Iris pigment epithelial cell (primary cell): ENCODE measurements around the gene CHDH.

Source experiments
- DNase-seq: peaks from one replicate; pipeline ENCODE4 v3.0.0-alpha.2; 2011; ENCODE audit warnings: low read depth

Gene CHDH

DNA sequence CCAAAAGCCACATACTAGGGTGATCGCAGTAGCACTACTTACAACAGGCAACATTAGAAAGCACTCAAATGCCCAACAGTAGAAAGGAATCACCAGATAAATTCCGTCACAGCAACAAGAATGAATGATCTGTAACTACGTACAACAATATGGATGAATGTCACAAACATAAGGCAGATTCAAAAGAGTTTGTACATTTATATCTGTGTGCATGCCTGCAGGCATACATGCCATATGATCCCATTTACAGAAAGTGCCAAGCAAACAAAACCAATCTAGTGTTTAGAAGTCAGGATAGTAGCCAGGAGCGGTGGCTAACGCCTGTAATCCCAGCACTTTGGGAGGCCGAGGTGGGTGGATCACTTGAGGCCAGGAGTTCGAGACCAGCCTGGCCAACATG, 3.7 kb upstream of the CHDH start:
- no peak for DNase-seq

DNA sequence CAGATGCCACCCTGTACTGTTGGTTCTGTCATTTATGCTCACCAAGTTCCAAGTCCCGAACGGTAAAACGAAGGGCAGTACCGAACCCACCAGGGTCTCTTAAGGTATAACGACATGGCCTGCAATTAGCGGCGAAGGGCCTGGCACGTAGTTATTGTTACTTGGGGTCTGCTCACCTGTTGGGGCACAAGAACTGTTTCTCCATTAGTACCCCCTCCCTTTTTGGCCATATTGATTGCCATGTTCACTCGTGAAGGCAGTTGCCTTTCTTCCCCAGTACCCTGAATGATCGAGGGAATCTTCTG, 584 bp upstream of the CHDH start:
- no peak for DNase-seq

DNA sequence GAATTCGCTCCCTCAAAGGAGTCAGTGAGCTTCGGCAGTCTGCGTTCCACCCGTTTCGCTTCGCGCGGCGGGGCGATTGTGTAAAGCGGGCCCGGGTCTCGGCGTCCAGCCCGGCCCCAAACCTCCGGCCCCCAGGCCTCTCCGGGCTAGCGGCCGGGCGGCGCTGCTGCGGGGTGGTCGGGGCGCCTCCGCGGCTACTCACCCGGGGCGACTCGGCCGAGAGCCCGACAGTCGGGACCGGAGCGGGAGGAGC, 412 bp downstream of the CHDH start:
- no peak for DNase-seq

DNA sequence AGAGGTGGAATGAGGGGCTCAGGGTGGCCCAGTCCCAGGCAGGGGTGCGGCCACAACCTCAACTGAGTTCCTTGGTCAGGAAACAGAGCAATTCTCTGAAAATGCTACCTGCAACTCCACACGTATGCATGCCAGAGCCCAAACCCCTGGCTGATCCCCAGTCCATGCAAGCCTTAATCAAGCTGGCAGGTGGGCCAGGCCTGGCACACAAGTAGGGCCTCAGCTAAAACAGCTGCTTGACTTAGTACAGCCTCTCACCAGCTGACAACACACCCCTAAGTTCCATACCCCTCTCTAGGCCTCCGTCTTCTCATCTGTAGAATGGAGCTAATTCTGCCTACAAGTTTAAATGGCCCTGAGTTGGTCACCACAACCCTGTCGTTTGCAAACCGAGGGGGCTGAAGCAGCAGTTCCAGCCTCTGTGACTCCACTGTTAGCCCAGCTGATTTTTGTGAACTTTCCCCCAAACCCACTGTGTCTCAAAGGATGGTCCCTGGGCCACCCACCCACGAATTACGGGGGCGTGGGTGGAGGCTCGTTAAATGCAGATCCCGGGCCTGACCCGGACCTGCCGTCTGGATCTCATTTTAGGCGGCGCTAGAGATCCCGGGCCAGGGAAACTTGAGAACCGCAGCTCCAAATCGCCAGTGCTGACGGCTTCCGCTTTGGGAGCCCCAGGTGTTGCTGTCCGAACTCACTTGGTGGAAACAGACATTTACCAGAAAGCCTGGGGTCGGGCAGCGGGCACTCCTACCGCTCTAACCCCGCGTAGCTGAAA, 927 bp downstream of the CHDH start:
- DNase-seq, result peak; percentile 26

DNA sequence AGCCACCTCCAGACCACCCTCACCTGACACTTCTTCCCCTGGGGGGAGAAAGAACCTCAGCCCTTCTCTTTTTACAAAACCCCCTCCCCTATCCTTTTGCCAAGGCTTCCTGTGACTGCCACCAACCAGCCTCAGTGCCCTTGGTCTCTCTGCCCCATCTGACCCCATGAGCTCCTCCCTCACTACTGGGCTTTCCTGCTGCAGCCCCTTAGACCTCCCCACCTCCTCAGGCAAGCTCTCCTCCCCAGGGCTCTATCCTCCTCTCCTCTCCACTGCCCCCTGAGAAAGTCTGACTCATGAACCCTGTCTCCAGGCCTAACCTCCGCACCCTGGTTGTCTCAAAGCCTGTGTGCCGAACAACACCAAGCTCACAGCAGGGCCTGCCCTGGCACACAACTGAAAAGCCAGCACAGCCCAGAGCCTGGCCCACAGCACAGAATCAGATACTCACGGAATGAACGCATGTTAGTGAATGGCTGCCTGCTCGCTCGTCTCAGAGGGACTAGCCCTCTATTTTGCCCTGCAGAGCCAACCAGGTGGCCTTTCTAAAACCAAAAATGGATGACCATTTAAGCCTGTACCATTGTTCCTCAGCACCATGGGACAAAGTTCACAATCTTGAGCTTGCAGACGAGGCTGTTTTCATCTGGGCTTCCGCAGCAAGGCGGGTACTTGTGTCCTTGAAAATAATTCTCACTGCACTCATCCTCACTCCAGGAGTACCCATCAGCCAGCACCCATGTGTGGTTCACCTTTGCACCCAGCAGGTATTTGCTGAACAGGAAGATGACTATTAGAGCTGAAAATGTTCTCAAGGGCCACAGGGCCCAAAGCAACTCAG, 1.7 kb downstream of the CHDH start:
- DNase-seq, result no peak

DNA sequence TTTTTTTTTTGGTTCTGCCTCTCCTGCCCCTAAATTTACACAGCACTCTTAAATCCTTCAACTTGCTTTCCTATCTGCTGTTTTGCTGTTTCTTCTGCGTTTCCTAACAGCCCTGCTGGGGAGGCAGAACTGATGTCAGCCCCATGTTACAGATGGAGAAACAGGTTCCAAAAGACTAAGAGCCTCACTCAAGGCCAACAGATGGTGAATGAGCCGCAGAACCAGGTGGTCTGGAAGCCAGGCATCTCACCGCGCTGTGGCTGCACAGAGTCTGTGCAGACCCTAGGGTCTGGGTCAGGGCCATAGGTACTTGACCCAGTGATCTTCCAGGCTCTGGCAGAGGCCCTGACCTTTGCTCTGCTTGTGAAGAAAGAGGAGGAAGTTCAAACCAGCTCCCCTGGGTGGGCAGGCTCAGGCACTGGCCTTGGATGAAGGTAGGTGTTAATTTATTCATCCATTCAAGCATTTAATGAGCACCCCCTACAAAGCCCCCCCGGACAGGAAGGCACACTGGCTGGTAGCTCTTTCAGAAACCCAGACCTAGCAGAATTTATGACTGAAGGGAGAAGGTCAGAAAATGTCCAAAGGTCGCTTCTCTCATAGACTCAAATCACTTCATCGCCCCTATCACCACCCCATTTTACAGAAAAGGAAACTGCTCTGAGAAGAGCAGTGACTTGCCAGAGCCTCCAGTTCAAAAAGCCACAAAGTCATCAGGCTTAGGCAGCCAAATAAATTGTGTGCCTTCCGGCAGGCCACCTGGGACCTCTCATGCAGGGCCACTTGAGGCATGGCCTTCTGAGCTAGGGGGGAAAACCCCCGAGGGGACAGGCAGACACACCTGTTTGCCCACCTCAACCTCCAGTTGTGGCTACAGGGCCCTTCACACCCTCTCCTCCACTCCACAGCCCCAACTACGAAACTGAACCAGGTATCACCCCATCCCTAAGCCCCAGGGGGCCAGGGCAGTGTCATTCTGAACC, 2.7 kb downstream of the CHDH start:
- no peak for DNase-seq

DNA sequence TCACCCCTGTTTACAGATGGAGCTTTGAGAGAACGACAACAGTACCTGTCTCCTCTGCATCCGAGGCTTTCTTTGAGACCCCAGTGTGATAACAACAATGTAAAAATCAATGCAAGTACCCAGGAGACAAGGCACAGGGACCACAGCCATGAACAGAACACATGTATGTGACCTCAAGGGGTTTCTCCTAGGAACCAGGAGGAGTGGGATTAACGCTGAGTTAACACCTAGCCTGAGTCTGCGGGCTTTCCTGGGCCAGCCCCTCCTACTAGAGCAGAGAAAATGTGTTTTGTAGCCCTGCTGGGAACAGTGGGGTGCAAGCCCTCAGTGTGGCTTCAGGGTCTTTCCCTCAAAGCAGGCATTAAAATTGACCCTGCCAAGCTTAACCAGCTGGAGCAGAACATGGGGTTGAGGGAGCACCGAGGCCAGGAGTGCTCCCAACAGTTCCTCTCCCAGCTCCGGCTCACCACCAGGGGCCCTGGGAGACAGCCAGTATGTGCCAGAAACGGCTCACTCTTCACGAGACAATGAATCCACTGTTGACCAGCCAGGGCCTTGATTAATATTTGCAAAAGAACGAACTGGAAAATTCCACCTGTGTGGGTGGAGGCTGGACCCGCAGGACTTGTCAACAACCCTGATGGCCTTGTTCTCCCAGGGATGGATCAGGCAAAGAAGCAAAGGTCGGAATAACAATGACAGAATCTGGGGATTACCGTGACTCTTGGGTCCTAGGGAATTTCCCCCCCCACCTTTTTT, 3.6 kb downstream of the CHDH start:
- peak; percentile 18 for DNase-seq

DNA sequence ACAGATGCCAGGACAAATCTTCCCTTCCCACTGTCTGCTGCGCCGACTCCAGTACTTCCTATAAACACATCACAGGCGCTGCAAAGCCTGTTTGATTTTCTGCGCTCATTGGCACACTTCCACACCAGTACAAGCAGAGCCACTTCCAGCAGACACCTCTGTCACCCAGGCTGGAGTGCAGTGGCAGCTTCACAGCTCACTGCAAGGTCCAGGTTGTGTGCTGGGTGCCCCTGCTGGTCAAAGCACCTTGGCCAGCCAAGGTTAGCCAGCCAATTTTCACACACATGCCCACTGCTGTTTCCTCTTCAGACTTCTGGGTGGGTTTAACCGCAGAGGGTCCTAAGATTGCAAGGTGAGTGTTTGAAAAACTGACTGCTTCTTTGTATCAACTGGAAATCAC, 4.9 kb downstream of the CHDH start:
- no peak for DNase-seq

DNA sequence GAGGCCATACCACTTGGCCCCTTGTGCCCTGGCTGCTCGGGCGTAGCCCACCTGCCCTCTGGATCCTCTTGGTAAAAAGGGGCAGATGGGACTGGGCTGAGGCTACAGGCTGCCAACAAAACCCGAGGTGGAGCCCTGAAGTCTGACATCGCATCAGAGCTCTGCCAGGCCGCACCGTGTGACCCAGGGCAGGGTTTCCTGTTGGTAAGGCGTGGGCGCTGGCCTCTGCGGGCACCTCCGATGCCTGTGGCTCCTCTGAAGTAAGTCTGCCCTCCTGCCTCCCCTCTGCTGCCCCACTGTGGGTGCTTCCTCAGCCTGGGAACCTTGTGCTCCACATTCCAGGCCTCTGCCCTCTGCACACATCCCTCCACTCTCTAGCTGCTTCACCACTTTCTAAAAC, 8.9 kb downstream of the CHDH start:
- DNase-seq, result no peak

DNA sequence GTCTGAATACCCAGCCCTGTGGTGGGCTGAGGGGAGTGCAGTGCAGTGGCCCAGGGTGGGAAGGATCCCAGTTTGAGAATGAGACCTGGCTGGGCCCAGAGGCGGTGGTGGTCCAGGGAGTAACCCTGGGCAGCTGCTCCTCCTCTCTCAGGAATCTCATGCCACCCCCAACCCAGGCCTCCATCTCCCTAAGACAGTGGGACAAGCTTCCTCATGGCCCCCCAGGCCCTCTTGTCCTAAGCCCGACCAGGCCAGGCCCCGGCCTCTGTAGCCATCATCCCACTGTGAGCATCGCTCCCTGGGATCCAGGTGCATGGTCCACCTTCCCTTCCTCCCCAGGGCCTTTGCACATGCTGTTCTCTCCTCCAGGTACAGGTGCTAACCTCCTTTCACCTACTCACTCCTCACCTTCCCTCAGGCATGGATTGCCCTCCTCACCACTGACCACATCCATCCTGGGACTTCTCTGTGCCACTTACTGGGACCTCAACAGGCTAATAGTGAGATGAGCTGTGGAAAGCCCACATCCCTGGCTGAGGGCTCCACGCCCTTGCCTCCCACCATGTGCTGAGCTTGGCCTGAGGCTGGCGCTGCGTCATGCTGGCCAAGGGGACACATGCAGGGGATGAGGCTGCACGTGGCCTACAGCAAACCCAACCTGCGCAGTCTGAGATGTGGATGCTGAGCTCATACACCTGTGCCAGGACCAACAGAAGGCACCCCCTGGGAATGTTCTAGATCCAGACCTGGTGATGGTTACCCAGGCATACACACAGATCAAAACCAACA, 9.9 kb downstream of the CHDH start:
- no peak for DNase-seq

DNA sequence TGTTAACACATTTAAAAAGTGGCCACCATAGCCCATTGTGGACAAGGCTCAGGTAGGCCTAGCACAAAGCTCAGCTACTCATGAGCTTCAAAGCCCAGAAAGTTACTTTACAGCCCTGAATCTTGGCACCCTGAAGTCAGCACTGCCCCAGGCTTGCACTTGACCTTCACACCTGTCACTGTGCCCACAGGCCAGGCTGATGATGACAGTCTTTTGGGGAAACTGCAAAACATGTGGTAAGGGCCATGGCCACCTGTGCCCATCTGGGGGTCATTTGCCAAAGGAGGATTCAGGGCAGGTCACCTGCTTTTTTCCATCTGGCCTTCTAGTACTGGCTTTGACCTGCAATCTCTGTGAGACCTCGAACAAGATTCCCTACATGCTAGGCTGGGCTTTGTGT, 11.0 kb downstream of the CHDH start:
- DNase-seq, result no peak

DNA sequence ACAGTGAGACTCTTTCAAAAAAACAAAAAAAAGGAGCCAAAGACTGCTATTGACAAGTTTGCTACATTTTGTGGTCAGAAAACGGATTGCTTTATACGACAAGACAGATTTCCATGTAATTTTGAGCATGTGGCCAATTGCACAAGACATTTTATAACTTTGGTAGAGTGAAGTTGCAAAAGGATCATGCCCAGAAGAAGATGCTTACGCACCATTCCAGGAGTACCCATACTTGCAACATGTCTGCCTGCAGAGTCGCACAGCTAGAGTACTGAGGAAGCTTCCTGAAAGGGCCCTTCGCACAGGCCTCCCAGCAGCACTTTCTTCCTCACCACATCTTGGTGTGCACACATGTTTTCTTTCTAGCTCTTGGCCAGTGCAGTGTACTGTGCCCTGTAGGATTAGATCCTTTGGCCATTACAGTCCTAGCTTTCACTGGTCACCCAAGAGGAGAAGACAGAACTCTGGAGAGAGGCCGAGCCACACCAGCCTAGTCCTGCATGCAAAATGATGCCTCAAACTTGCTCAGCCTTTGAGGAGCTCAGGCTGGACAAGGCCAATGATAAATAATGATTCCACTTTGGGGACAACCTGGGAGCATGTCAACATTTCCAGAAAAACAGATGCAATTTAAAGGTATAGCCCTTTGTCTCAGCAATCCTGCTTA, 11.7 kb downstream of the CHDH start:
- DNase-seq, result no peak

DNA sequence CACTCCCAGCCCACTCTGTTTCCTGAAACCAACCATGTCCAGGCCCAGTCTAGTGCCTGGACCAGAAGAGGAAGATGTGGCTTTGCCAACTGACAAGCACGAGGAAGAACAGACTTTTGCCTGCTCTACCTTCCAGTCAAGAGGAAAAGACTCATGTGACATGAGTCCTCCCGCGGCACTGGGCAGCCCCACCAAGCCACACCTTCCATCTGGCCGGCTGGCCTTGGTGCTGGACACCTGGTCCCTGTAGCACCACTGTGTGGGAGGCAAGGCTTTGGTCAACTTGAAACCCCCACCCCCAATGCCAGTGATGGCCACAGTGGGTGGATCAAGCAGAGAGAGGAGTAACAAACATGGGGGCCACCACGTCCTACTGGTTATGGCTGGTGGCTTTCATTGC, 12.5 kb downstream of the CHDH start:
- no peak for DNase-seq

DNA sequence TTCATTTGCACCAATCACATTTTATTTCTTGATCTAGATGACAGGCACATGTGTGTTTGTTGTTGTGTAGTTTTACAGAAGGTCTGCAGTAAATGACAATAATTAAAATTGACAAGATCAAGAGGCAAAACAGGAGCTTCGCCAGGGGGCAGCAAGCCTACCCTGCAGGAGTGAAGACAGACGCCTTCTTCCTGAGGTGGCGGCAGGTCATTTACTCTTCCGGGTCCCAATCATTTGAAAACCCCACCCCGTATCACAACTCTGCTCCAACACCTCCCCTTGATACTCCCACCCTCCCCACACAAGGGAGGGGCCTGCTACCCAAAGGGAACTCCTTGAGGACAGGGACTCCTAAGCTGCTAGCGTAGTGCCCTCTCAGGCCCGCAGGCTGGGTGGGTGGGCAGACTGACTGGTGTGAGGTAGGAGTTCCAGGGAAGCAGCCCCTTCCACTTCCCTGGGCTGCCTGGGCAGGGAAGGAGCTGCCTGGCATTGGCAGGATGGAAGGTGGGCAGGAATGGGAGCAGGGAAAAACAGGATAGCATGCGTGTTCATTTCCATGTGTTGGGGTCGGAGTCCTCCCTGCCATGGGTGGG, 13.1 kb downstream of the CHDH start:
- no peak for DNase-seq

DNA sequence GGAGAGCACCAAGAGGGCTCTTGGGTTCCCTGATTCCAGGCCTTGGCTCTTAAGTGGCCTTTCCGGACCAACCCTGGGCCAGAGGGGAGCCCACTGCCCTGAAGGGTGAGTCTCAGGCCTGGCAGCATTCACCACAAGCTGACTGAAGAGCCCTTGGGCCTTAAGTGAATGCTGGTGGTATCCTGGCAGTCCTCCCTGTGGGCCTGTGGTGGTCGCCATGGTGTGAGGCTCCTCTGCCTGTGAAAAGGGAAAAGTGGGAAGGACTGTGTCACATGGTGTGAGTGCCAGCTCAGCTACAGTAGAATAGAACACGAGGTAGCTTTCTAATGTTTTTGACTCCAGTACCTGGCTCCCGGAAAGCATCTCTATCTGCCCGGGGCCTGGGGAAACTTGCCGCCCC, 15.3 kb downstream of the CHDH start:
- no peak for DNase-seq

DNA sequence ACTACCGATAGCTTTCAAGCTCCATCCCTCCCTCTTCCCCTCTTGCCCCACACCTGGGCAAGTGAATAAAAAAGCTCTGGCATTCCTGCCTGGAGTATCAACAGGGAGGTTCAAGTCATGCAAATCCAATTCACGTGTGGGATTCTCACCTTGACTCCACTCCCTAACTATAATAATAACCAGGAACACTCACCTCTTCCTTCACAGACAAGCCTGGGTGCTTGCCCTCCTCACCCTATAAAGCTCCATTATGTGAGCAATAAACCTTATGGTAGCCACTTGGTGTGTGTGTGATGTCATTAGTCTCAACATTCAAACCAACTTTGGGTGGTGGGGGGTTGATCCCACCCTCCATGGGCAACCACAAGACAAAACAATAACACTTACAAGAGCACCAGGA, 16.6 kb downstream of the CHDH start:
- DNase-seq, result no peak

DNA sequence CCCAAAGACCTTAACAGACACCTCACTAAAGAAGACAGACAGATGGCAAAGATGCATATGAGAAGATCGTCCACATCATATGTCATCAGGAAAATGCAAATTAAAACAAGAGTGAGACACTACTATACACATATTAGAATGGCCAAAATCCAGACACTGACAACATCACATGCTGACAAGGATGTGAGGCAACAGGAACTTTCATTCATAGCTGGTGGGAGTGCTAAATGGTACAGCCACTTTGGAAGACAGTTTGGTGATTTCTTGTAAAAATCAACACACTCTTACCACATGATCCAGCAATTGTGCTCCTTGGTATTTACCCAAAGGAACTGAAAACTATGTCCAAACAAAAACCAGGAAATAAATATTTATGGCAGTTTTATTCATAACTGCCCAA, 17.6 kb downstream of the CHDH start:
- DNase-seq, result no peak

DNA sequence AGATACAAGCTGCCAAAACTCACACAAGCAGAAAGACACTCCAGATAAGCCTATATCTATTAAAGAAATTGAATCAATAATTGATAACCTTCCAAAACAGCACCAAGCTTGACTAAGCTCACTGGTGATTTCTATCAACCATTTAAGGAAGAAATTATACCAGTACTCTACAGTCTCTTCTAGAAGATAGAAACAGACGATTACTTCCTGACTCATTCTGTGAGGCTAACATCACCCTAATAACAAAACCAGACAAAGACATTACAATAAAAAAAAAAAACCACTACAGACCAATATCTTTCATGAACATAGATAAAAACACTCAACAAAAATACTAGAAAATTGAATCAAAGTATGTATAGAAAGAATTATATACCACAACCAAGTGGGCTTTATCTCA, 20.2 kb downstream of the CHDH start:
- DNase-seq, result no peak

DNA sequence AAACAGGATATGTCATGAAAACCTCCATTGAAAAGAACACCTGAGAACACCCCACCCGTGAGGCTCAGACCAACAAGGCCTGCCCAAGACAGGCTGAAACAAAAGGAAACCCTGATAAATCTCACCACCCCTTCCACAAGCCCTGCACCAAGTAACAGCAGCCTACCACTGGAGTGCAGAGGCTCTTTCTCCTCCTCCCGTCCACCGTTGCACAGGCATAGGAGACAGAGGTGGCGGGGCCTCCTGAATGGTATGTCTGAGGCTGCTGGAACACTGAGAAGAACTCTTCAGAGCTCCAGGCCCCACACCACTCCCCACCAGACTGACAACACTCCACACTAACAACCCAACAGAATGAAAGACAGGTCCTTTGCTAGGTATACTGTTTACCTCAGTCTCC, 21.4 kb downstream of the CHDH start:
- DNase-seq, result no peak

DNA sequence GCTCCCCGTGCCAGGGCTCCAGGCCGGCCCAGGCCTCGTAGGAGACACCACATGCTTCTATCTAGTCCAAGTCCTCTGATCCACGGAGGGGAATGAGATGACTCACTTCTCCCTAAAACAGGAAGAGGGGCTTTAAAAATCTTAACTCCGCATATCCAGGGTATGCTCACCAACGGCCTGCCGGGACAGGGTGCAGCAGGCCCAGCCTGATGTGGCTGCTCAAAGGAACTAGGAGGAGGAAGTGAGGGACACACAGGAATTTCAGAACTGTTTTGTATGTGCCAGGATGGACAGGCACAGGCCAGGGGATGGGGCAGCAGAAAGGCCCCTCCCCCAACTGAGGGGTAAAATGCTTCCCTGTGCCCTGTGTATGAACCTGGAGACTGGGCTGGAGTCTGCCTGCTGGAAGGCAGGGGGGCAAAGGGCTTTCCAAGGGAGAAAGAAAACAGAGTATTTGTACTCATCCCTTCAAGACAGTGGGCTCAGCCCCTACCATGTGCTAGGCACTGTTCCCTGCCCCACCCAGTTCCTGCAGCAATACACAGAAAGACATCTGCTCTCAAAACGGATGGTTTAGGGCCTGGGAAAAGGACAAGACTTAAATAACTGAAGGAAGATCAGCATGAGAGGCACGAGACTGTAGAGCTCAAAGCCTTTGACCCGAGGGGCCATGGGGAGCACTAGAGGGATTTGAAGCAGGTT, 22.1 kb downstream of the CHDH start:
- DNase-seq, result no peak
